K562 (cell line): ENCODE results near the gene CD9. TPM values are rescaled to one million over a fixed set of nuclear protein-coding genes. Genes with fewer than 3 reads are reported as not detected.

ENCODE experiments used
- BHLHE40 ChIP-seq: IDR thresholded peaks from 2 replicates; pipeline ENCODE4 v1.6.1; 2011; ENCODE audit warnings: low read length, improper control_type of control experiment
- CBFA2T2 ChIP-seq: fragments of 450-650 bp; conservative IDR thresholded peaks from 2 replicates; pipeline ENCODE4 v1.6.1; 2017; ENCODE audit warnings: mild to moderate bottlenecking
- CBFA2T3 ChIP-seq: fragments of 450-650 bp; IDR thresholded peaks from 2 replicates; pipeline ENCODE4 v1.6.1; 2017
- CBX3 ChIP-seq, 2 experiments: IDR thresholded peaks; 1 replicate in 1 of 2; 2 replicates in 1 of 2; pipeline ENCODE4 v1.6.1; 2012; ENCODE audit warnings: inconsistent platforms in 2 of 2, low read length in 2 of 2, borderline replicate concordance in 1 of 2, control low read depth in 1 of 2
- MCM7 ChIP-seq, 2 experiments: fragments of 450-650 bp; IDR thresholded peaks; 2 replicates each; pipeline ENCODE4 v1.6.1; 2016 to 2018
- MTA2 ChIP-seq: fragments of 450-650 bp; IDR thresholded peaks from 2 replicates; pipeline ENCODE4 v1.6.1; 2016; ENCODE audit warnings: low read depth
- PHB ChIP-seq: fragments of 250-450 bp; sonication (Bioruptor Pico); IDR thresholded peaks from 2 replicates; pipeline ENCODE4 v1.5.0; 2021
- PRDM10 ChIP-seq: fragments of 450-650 bp; IDR thresholded peaks from 2 replicates; pipeline ENCODE4 v1.6.1; 2018; ENCODE audit not compliant: partially characterized antibody
- SIN3A ChIP-seq, 2 experiments: fragments of 150-350 bp in 1 of 2; IDR thresholded peaks; 2 replicates each; pipeline ENCODE4 v1.6.1; 2011 to 2016; ENCODE audit warnings: borderline replicate concordance in 2 of 2, low read depth in 2 of 2, low read length in 2 of 2, mild to moderate bottlenecking in 2 of 2, moderate library complexity in 2 of 2; ENCODE audit not compliant: control insufficient read depth in 1 of 2
- SRF ChIP-seq, 2 experiments: fragments of 250-450, 450-650 bp in 1 of 2; sonication (Bioruptor Pico) in 1 of 2; sonication (generic) in 1 of 2; formaldehyde crosslinking; IDR thresholded peaks; 2 replicates each; pipeline versions ENCODE4 v1.5.0 to v1.5.1; 2020 to 2022; ENCODE audit warnings: mild to moderate bottlenecking in 1 of 2, missing genetic modification reagents in 1 of 2
- TAL1 ChIP-seq: fragments of 450-650 bp; IDR thresholded peaks from 2 replicates; pipeline ENCODE4 v1.6.1; 2016; ENCODE audit warnings: mild to moderate bottlenecking
- THAP7 ChIP-seq: fragments of 250-450 bp; sonication (Bioruptor Pico); IDR thresholded peaks from 2 replicates; pipeline ENCODE4 v1.5.0; 2021
- YBX1 ChIP-seq: fragments of 450-650 bp; IDR thresholded peaks from 2 replicates; pipeline ENCODE4 v1.7.1; 2016; ENCODE audit warnings: mild to moderate bottlenecking
- ZC3H4 ChIP-seq: sonication (generic); formaldehyde crosslinking; IDR thresholded peaks from 2 replicates; pipeline ENCODE4 v1.9.0; 2021; ENCODE audit warnings: missing genetic modification reagents, borderline replicate concordance
- ZNF23 ChIP-seq: fragments of 250-450 bp; sonication (Bioruptor Pico); IDR thresholded peaks from 2 replicates; pipeline ENCODE4 v1.4.0; 2020; ENCODE audit warnings: mild to moderate bottlenecking
- ZNF79 ChIP-seq: fragments of 250-450 bp; sonication (Bioruptor Pico); IDR thresholded peaks from 2 replicates; pipeline ENCODE4 v1.4.0; 2020; ENCODE audit warnings: low read depth, mild to moderate bottlenecking, moderate library complexity
- polyA plus RNA-seq, 8 experiments: library from polyadenylated mRNA; depleted of rRNA in 4 of 8; stranded (reverse) in 5 of 8; unstranded in 3 of 8; fragments of >200 nt; fragmentation: Nextera tagmentation in 2 of 8; fragmentation: Illumina TruSeq in 1 of 8; extraction: Ambion mirVana in 2 of 8; extraction: Trizol in 1 of 8; gene quantifications; 2 replicates each; pipeline versions ENCODE4 v1.2.1 to v1.2.3, GENCODE V29; 2011 to 2014; ENCODE audit warnings: inconsistent platforms in 1 of 8, missing spikeins in 1 of 8
- total RNA-seq, 7 experiments: library from RNA; depleted of rRNA in 6 of 7; stranded (reverse); fragments of >200 nt in 6 of 7; fragmentation: Illumina TruSeq in 2 of 7; extraction: Trizol in 2 of 7; gene quantifications; 2 replicates each; pipeline versions ENCODE4 v1.2.1 to v1.2.3, GENCODE V29; 2011 to 2021; ENCODE audit warnings: low replicate concordance in 1 of 7
- TF ChIP-seq, protein P1 (sequence below): fragments of 250-450 bp; sonication (Bioruptor Pico); IDR thresholded peaks from 2 replicates; pipeline ENCODE4 v1.4.0; 2020; ENCODE audit warnings: mild to moderate bottlenecking, moderate library complexity
- TF ChIP-seq, protein P2 (sequence below), 2 experiments: fragments of 200-800 bp in 1 of 2; sonication (Bioruptor generic) in 1 of 2; sonication (generic) in 1 of 2; formaldehyde crosslinking in 1 of 2; IDR thresholded peaks in 1 of 2; conservative IDR thresholded peaks in 1 of 2; 2 replicates each; pipeline versions ENCODE4 v1.5.0 to v1.6.1; 2016 to 2020; ENCODE audit warnings: missing compliant biosample characterization in 1 of 2, missing genetic modification characterization in 1 of 2, missing genetic modification reagents in 1 of 2

The CD9 gene
- total and polyA plus RNA-seq, 9 of the 15 experiments (the other 6 are each of a cell fraction or from before 2014, with no cell fraction given), result 0.43 to 5.6 (median 0.62) TPM

DNA sequence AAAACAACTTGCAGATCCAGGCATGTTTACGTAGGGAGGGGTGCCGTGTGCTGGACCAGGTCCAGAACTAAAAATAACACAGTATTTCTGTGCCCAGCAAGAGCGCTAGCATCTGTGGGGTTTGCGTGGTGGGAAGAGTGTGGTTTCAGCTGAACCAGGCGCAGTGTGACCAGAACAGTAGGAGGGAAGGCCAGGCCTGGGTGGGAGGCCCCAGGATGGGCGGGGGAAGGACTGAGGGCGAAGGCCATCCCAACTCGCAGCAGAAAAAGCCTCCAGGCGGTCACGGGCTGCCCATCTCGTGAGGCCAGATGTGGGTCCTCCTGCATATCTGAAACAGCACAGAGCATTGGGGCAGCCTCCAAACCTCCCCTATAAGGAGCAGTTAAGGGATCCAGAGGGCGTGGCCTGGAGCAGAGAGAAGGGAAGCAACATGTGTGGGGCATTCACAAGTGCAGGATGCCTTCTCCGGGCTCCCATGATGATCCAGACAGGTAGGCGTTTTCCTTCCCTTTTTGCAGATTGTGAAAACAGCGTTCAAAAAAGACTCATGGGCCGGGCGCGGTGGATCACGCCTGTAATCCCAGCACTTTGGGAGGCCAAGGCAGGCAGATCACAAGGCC lies 17.8 kb upstream of the CD9 start (continued):
- TF ChIP-seq ZNF79 (CRISPR knock-in tag) (no peak), CBFA2T2 (0 out of 2 replicates have a peak, but pooled peaks have one; percentile 15), ZC3H4 (CRISPR knock-in tag) (no peak), MTA2 (no peak), CBFA2T3 (peak; percentile 32; the same call in 1 of the 2 replicates), PRDM10 (peak; percentile 86), ZNF23 (CRISPR knock-in tag) (no peak), SRF (CRISPR knock-in tag; IDR thresholded peaks at IDR 0.05) (no peak), TAL1 (no peak), SIN3A (IDR thresholded peaks at IDR 0.05; ENCODE audit: borderline replicate concordance in 2 of 2, control insufficient read depth in 1 of 2, low read depth in 2 of 2, low read length in 2 of 2) (no peak), BHLHE40 (peak; percentile 57; the same call in 1 of the 2 replicates), PHB (CRISPR knock-in tag) (no peak), YBX1 (no peak), CBX3 (IDR thresholded peaks at IDR 0.05; ENCODE audit: borderline replicate concordance in 1 of 2, low read length in 2 of 2) (no peak), THAP7 (CRISPR knock-in tag) (no peak), MCM7 (IDR thresholded peaks at IDR 0.05) (no peak)
- TF ChIP-seq, protein P1, sequence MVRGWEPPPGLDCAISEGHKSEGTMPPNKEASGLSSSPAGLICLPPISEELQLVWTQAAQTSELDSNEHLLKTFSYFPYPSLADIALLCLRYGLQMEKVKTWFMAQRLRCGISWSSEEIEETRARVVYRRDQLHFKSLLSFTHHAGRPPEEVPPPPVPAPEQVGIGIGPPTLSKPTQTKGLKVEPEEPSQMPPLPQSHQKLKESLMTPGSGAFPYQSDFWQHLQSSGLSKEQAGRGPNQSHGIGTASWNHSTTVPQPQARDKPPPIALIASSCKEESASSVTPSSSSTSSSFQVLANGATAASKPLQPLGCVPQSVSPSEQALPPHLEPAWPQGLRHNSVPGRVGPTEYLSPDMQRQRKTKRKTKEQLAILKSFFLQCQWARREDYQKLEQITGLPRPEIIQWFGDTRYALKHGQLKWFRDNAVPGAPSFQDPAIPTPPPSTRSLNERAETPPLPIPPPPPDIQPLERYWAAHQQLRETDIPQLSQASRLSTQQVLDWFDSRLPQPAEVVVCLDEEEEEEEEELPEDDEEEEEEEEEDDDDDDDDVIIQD (CRISPR knock-in tag), result no peak
- TF ChIP-seq, protein P2, sequence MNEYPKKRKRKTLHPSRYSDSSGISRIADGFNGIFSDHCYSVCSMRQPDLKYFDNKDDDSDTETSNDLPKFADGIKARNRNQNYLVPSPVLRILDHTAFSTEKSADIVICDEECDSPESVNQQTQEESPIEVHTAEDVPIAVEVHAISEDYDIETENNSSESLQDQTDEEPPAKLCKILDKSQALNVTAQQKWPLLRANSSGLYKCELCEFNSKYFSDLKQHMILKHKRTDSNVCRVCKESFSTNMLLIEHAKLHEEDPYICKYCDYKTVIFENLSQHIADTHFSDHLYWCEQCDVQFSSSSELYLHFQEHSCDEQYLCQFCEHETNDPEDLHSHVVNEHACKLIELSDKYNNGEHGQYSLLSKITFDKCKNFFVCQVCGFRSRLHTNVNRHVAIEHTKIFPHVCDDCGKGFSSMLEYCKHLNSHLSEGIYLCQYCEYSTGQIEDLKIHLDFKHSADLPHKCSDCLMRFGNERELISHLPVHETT (CRISPR knock-in tag; conservative IDR thresholded peaks at IDR 0.05 in 1 of 2, IDR thresholded peaks at IDR 0.05 in 1 of 2), result no peak
- TF ChIP-seq, all 486 proteins: peak for 6
